ENCODE data around the gene NSUN7. TPM values are rescaled to one million over a fixed set of nuclear protein-coding genes. Genes with fewer than 3 reads are reported as not detected.

NSUN7 gene
- total and polyA plus RNA-seq, 3 donors from 2014 or later = 18.7 to 41.1 (median 33.3) TPM

DNA sequence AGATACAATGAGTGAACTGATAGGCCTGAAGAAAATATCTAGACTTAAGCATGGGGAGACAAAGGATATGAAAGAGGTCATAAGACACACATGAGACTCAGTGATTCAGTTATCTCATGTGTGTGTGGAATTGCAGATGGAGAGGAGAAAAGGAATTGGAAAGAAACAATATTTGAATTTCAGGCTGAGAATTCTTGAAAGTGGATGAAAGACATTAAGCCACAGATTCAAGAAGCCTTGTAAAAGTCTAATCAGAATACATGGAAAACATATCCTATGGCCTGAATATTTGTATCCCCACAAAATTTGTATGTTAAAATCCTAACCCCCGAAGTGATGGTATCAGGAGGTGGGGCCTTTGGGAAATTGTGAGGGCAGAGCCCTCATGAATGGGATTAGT lies 28.3 kb downstream of the NSUN7 start:
- no peaks in the 10 kb centered on the region for H3K36me3 ChIP-seq (ENCODE audit: low read depth, missing control alignments)
- TF ChIP-seq, protein P1, sequence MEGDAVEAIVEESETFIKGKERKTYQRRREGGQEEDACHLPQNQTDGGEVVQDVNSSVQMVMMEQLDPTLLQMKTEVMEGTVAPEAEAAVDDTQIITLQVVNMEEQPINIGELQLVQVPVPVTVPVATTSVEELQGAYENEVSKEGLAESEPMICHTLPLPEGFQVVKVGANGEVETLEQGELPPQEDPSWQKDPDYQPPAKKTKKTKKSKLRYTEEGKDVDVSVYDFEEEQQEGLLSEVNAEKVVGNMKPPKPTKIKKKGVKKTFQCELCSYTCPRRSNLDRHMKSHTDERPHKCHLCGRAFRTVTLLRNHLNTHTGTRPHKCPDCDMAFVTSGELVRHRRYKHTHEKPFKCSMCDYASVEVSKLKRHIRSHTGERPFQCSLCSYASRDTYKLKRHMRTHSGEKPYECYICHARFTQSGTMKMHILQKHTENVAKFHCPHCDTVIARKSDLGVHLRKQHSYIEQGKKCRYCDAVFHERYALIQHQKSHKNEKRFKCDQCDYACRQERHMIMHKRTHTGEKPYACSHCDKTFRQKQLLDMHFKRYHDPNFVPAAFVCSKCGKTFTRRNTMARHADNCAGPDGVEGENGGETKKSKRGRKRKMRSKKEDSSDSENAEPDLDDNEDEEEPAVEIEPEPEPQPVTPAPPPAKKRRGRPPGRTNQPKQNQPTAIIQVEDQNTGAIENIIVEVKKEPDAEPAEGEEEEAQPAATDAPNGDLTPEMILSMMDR (IDR thresholded peaks at IDR 0.05) = no peak
- no peak for TF ChIP-seq POLR2A (IDR thresholded peaks at IDR 0.05)
- H3K9me3 ChIP-seq = no peaks in the 10 kb centered on the region
- H3K4me3 ChIP-seq = no peak overlapping the region
- intact Hi-C loops (cut with DNase I; ENCODE audit: low total_unique reads) = no loop called here
- no peak for DNase-seq
- 96 to 100% methylated on average over 1 of the region's 1 CpG for WGBS, 2 donors
- no peaks in the 10 kb centered on the region for H3K4me1 ChIP-seq
- H3K27ac ChIP-seq = no peak overlapping the region
- no peaks in the 10 kb centered on the region for H3K27me3 ChIP-seq

- Histone ChIP-seq H3K27ac (no peak overlapping the region), H3K27me3 (no peaks in the 10 kb centered on the region), H3K4me3 (no peak overlapping the region), H3K9me3 (no peaks in the 10 kb centered on the region), H3K4me1 (no peaks in the 10 kb centered on the region), H3K36me3 (ENCODE audit: low read depth, missing control alignments) (no peaks in the 10 kb centered on the region)
- DNase-seq = no peak
- no peak for TF ChIP-seq POLR2A (IDR thresholded peaks at IDR 0.05)
- TF ChIP-seq, protein P1 (IDR thresholded peaks at IDR 0.05) = no peak
- WGBS, 2 donors = 87 to 90% methylated on average over 2 of the region's 2 CpGs
- intact Hi-C loops (cut with DNase I; ENCODE audit: low total_unique reads) = no loop called here
Measured at GRCh38 chr4:40782876-40783275, 33.1 kb downstream of the NSUN7 start.

- TF ChIP-seq, protein P1 (IDR thresholded peaks at IDR 0.05) = no peak
- TF ChIP-seq POLR2A (IDR thresholded peaks at IDR 0.05) = no peak
- Histone ChIP-seq H3K4me3 (no peak overlapping the region), H3K9me3 (no peaks in the 10 kb centered on the region), H3K4me1 (no peaks in the 10 kb centered on the region), H3K27me3 (no peaks in the 10 kb centered on the region), H3K27ac (no peak overlapping the region), H3K36me3 (ENCODE audit: low read depth, missing control alignments) (no peaks in the 10 kb centered on the region)
- WGBS, 2 donors = 92 to 93% methylated on average over 12 of the region's 12 CpGs
- no peak for DNase-seq
- intact Hi-C loops (cut with DNase I; ENCODE audit: low total_unique reads) = no loop called here
Measured at GRCh38 chr4:40785727-40786126, 36.0 kb downstream of the NSUN7 start.

- no peaks in the 10 kb centered on the region for H3K36me3 ChIP-seq (ENCODE audit: low read depth, missing control alignments)
- H3K9me3 ChIP-seq = no peaks in the 10 kb centered on the region
- no peaks in the 10 kb centered on the region for H3K4me1 ChIP-seq
- TF ChIP-seq POLR2A (IDR thresholded peaks at IDR 0.05) = no peak
- TF ChIP-seq, protein P1 (IDR thresholded peaks at IDR 0.05) = no peak
- no peak overlapping the region for H3K4me3 ChIP-seq
- H3K27me3 ChIP-seq = no peaks in the 10 kb centered on the region
- intact Hi-C loops (cut with DNase I; ENCODE audit: low total_unique reads) = no loop called here
- H3K27ac ChIP-seq = no peak overlapping the region
- 73 to 79% methylated on average over 2 of the region's 2 CpGs for WGBS, 2 donors
- DNase-seq = no peak
Measured at GRCh38 chr4:40788331-40788730, 38.6 kb downstream of the NSUN7 start.

DNA sequence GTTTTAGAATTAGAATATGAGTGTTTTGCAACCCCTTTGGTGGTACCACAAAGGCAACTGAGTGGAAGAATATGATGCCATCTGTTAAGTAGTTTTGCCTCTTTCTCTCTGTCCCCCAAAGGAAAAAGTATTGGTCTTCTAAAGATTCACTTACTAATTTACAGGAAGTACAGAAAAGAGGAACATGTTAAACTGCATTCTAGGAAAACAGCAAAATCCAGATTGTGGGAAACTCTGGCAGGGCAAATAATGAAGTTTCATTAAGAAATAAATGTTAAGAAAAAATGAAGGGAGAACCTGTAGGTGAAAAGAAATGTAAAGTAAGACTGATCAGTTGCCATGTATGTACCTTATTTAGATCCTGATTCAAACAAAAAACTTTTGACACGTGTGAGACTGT lies 39.3 kb downstream of the NSUN7 start:
- DNase-seq = no peak
- WGBS, 2 donors = 67 to 72% methylated on average over 1 of the region's 1 CpG
- no peak overlapping the region for H3K4me3 ChIP-seq
- no peak overlapping the region for H3K27ac ChIP-seq
- no peaks in the 10 kb centered on the region for H3K27me3 ChIP-seq
- intact Hi-C loops (cut with DNase I; ENCODE audit: low total_unique reads) = no loop called here
- no peaks in the 10 kb centered on the region for H3K36me3 ChIP-seq (ENCODE audit: low read depth, missing control alignments)
- no peaks in the 10 kb centered on the region for H3K4me1 ChIP-seq
- no peaks in the 10 kb centered on the region for H3K9me3 ChIP-seq
- TF ChIP-seq, protein P1 (IDR thresholded peaks at IDR 0.05) = no peak
- TF ChIP-seq POLR2A (IDR thresholded peaks at IDR 0.05) = no peak

All from testis (tissue), 3 donors.